Measurements from ENCODE around the gene TREX2. TPM values are rescaled to one million over a fixed set of nuclear protein-coding genes. Genes with fewer than 3 reads are reported as not detected.
A peak's percentile ranks its signal among the peaks of the same experiment; 100 is the strongest.

TREX2 gene, protein sequence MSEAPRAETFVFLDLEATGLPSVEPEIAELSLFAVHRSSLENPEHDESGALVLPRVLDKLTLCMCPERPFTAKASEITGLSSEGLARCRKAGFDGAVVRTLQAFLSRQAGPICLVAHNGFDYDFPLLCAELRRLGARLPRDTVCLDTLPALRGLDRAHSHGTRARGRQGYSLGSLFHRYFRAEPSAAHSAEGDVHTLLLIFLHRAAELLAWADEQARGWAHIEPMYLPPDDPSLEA
- 3.7 TPM for total RNA-seq

DNA sequence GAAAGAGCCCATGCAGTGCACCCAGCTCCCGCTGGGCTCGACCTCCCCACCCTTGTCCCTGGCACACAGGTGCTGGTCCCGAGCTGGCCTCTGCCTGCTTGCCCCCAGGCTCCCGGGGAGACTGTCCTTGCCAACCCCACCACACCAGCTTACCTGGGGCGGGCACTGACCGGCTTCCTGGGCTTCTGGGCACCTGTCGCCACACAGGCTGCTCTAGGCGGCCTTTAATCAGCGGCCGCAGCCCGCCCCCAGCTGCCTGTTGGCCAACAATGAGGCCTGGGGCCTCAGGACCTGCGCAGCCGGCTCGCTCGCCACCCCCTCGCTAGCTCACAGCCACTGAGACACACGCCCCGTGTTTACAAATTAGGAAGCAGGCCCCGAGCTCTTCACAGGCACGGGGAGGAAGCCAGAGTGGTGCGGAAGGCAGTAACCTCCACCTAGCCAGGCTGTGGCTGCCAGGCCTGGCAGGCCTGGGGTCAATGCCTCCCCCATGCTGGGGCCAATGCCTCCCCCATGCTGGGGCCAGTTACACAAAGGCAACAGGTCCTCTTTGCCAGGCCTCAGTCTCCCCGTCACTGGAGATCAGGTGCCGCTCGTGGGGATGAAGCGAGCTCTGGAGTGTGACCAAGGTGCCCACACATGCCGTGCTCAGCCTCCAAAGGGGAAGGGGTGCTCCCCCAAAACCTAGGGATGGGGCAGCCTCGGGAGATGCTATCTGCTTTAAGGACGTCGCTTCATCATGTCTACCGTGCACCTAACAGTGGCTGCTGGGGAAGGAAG lies at the start of gene TREX2:
TSS of gene TREX2 (minus strand) at position 201 of the 780 bp plus-strand sequence. CDS start 626 bp downstream, outside the sequence.
- Histone ChIP-seq H3K9ac (ENCODE audit: low read depth in 1 of 3, low read length in 3 of 3) (no peak within 1 kb of the TSS), H3K4me1 (ENCODE audit: control insufficient read depth in 3 of 3, insufficient read depth in 3 of 3, low read length in 3 of 3) (no peaks in the 10 kb centered on the region), H3K9me3 (ENCODE audit: control insufficient read depth in 3 of 3, low read length in 3 of 3) (no peaks in the 10 kb centered on the region), H3K4me3 (ENCODE audit: low read length in 3 of 3) (no peak within 1 kb of the TSS), H3K27me3 (ENCODE audit: control insufficient read depth in 3 of 3, insufficient read depth in 3 of 3, low read length in 3 of 3) (no peaks in the 10 kb centered on the region), H3K27ac (ENCODE audit: low read depth, low read length) (no peak within 1 kb of the TSS), H3K36me3 (ENCODE audit: control insufficient read depth in 3 of 3, insufficient read depth in 3 of 3, low read length in 3 of 3) (peaks cover 0 to 5% (median 2%) of the 10 kb centered on the region in 3 donors)

DNA sequence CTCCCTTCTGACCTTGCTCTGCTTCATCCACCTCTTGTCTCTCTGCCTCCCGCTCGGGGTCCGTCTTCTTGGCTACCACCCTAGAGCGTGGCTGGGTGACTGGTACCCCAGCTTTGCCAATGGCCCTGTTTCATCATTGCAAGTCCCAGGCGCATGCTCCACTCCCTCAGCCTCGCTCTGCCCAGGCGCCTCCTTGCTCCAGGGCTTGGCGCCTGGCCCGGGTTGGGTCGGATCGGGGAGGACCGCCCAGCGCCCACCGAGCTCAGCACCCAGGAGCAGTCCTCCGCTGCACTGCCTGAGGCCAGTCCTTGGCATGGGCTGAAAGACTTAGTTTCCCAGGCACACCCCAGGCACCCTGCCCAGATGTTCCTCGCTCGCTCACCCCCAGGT lies 49.5 kb upstream of the TREX2 start:
- H3K9ac ChIP-seq (ENCODE audit: low read depth in 1 of 3, low read length in 3 of 3) = peak overlapping the region in 1 of 3 donors; percentile 45
- H3K4me3 ChIP-seq (ENCODE audit: low read length in 3 of 3) = peak overlapping the region; percentile 28 to 46 (median 45)
- peaks cover 0 to 17% (median 9%) of the 10 kb centered on the region in 3 donors for H3K4me1 ChIP-seq (ENCODE audit: control insufficient read depth in 3 of 3, insufficient read depth in 3 of 3, low read length in 3 of 3)
- H3K9me3 ChIP-seq (ENCODE audit: control insufficient read depth in 3 of 3, low read length in 3 of 3) = no peaks in the 10 kb centered on the region
- H3K27me3 ChIP-seq (ENCODE audit: control insufficient read depth in 3 of 3, insufficient read depth in 3 of 3, low read length in 3 of 3) = peaks cover 3 to 7% (median 3%) of the 10 kb centered on the region in 3 donors
- H3K36me3 ChIP-seq (ENCODE audit: control insufficient read depth in 3 of 3, insufficient read depth in 3 of 3, low read length in 3 of 3) = no peaks in the 10 kb centered on the region
- H3K27ac ChIP-seq (ENCODE audit: low read depth, low read length) = peak overlapping the region; percentile 64

DNA sequence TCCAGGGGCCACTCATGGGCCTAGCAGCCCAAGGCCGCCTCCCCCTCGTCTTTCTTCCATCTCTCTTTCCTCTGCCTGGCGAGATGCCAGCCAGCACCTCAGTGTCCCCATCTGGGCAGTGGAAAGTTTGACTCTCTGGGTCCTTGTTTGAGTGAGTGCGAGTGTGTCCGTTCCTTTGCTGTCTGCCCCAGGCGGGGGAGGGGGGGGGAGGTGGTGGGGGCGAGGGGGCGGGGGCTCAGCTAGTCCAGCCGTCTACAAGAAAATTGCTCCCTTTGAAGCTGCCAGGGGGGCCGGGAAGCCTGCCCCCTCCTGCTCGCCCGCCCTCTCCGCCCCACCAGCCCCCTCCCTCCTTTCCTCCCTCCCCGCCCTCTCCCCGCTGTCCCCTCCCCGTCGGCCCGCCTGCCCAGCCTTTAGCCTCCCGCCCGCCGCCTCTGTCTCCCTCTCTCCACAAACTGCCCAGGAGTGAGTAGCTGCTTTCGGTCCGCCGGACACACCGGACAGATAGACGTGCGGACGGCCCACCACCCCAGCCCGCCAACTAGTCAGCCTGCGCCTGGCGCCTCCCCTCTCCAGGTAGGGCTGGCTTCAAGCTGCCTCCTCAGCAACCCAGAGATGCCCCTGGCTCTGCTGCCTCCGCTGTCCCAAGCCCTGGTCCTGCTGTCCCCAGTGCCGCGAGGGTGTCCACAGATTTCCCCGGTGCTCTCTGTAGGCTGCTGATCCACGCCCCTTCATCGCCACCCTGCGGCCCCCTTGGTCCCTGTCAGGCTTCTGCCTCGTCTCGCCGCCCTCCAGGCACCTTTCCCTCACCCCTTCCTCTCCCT lies 48.9 kb upstream of the TREX2 start, which contains the start of gene BGN:
TSS of gene BGN (plus strand) at position 440 of the 821 bp plus-strand sequence. CDS start 9,652 bp downstream, outside the sequence.
- peak within 1 kb of the TSS; percentile 64 for H3K27ac ChIP-seq (ENCODE audit: low read depth, low read length)
- peak within 1 kb of the TSS in 1 of 3 donors; percentile 45 for H3K9ac ChIP-seq (ENCODE audit: low read depth in 1 of 3, low read length in 3 of 3)
- peaks cover 0 to 14% (median 6%) of the 10 kb centered on the region in 3 donors for H3K4me1 ChIP-seq (ENCODE audit: control insufficient read depth in 3 of 3, insufficient read depth in 3 of 3, low read length in 3 of 3)
- H3K27me3 ChIP-seq (ENCODE audit: control insufficient read depth in 3 of 3, insufficient read depth in 3 of 3, low read length in 3 of 3) = peaks cover 3 to 7% (median 3%) of the 10 kb centered on the region in 3 donors
- H3K36me3 ChIP-seq (ENCODE audit: control insufficient read depth in 3 of 3, insufficient read depth in 3 of 3, low read length in 3 of 3) = no peaks in the 10 kb centered on the region
- H3K9me3 ChIP-seq (ENCODE audit: control insufficient read depth in 3 of 3, low read length in 3 of 3) = no peaks in the 10 kb centered on the region
- peak within 1 kb of the TSS; percentile 28 to 46 (median 45) for H3K4me3 ChIP-seq (ENCODE audit: low read length in 3 of 3)

DNA sequence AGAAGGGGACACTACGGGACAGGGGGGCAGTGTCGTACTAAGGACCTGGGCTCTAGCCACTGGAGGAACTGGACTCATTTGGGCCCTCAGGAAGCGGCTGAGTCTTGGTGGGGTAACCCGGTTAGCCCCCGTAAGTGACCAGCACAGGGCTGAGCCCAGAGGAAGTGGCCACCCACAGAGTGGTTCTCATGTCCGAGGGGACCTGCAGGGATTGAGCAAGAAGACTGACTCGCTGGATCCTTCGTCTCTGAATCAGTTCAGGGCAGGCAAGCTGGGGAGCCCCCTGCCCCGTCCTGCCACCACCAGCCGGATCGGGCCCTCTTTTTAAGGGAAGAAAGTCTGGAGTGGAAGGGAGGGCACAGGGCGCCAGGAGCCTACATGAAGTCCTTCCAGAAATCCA lies 48.2 kb upstream of the TREX2 start:
- Histone ChIP-seq H3K9ac (ENCODE audit: low read depth in 1 of 3, low read length in 3 of 3) (peak overlapping the region in 1 of 3 donors; percentile 16), H3K27me3 (ENCODE audit: control insufficient read depth in 3 of 3, insufficient read depth in 3 of 3, low read length in 3 of 3) (peaks cover 3 to 5% (median 3%) of the 10 kb centered on the region in 3 donors), H3K4me3 (ENCODE audit: low read length in 3 of 3) (peak overlapping the region in 1 of 3 donors; percentile 14), H3K27ac (ENCODE audit: low read depth, low read length) (peak overlapping the region; percentile 60), H3K9me3 (ENCODE audit: control insufficient read depth in 3 of 3, low read length in 3 of 3) (no peaks in the 10 kb centered on the region), H3K4me1 (ENCODE audit: control insufficient read depth in 3 of 3, insufficient read depth in 3 of 3, low read length in 3 of 3) (peaks cover 0 to 11% (median 6%) of the 10 kb centered on the region in 3 donors), H3K36me3 (ENCODE audit: control insufficient read depth in 3 of 3, insufficient read depth in 3 of 3, low read length in 3 of 3) (no peaks in the 10 kb centered on the region)

DNA sequence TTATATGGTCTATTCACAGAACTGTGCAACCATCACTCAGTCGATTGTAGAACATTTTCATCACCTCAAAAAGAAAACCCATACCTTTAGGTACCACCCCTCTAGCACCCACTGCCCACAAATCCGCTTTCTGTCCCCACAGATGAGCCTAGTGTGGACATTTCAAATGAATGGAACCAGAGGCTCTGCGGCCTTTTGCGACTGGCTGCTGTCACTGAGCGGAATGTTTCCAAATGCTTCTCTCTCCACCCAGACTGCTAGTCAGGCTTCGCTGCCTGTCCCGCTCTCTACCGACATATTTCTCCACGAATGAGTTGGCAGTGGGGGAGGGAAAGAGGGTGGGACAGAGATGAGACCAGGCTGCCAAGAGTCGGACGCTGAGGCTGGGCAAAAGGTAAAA lies 47.2 kb upstream of the TREX2 start:
- Histone ChIP-seq H3K4me3 (ENCODE audit: low read length in 3 of 3) (no peak overlapping the region), H3K27me3 (ENCODE audit: control insufficient read depth in 3 of 3, insufficient read depth in 3 of 3, low read length in 3 of 3) (peaks cover 0 to 3% (median 0%) of the 10 kb centered on the region in 3 donors), H3K27ac (ENCODE audit: low read depth, low read length) (no peak overlapping the region), H3K9ac (ENCODE audit: low read depth in 1 of 3, low read length in 3 of 3) (no peak overlapping the region), H3K36me3 (ENCODE audit: control insufficient read depth in 3 of 3, insufficient read depth in 3 of 3, low read length in 3 of 3) (no peaks in the 10 kb centered on the region), H3K4me1 (ENCODE audit: control insufficient read depth in 3 of 3, insufficient read depth in 3 of 3, low read length in 3 of 3) (peaks cover 5 to 17% (median 6%) of the 10 kb centered on the region in 3 donors), H3K9me3 (ENCODE audit: control insufficient read depth in 3 of 3, low read length in 3 of 3) (no peaks in the 10 kb centered on the region)

DNA sequence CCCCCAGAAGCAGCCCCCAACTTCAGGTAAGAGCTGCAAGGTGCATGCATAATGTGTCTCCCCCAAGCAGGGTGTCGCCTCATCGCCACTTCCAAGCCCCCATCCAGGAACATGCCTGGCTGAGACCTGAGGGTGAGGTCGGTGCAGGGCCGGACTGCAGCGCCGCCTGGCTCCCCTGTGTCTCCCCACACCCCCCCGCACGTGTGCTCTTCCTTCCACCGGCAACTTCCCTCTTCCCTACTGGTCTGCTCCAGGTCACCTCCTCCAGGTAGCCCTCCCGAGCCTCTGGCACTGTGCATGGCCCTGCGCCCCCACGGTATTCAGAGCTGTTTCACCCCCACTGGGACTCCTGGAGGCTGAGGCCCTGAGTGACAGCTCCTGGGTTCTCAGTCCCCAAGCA lies 46.7 kb upstream of the TREX2 start:
- Histone ChIP-seq H3K9me3 (ENCODE audit: control insufficient read depth in 3 of 3, low read length in 3 of 3) (no peaks in the 10 kb centered on the region), H3K4me1 (ENCODE audit: control insufficient read depth in 3 of 3, insufficient read depth in 3 of 3, low read length in 3 of 3) (peaks cover 9 to 21% (median 11%) of the 10 kb centered on the region in 3 donors), H3K36me3 (ENCODE audit: control insufficient read depth in 3 of 3, insufficient read depth in 3 of 3, low read length in 3 of 3) (no peaks in the 10 kb centered on the region), H3K9ac (ENCODE audit: low read depth in 1 of 3, low read length in 3 of 3) (no peak overlapping the region), H3K27me3 (ENCODE audit: control insufficient read depth in 3 of 3, insufficient read depth in 3 of 3, low read length in 3 of 3) (peaks cover 0 to 3% (median 0%) of the 10 kb centered on the region in 3 donors), H3K4me3 (ENCODE audit: low read length in 3 of 3) (no peak overlapping the region), H3K27ac (ENCODE audit: low read depth, low read length) (no peak overlapping the region)

DNA sequence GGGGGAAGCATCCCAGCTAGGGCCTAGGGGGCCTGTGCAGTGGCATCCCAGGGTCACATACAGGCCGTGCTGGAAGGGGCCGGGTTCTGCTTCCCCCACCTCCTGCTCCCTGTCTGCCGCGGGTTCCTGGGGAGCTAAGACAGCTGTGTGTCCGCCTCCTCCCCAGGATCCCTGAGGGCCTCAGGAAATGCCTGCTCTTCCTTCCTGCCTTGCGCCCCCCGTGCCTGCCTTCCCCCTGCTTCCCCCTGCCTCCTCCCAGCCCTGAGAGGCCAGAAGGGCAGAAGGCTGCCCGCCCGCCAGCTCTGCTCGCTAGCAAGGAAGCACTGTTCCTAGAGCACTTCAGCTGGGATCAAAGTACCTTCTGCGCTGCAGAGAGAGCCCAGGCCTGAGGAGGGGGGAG lies 46.1 kb upstream of the TREX2 start:
- Histone ChIP-seq H3K9ac (ENCODE audit: low read depth in 1 of 3, low read length in 3 of 3) (no peak overlapping the region), H3K9me3 (ENCODE audit: control insufficient read depth in 3 of 3, low read length in 3 of 3) (no peaks in the 10 kb centered on the region), H3K36me3 (ENCODE audit: control insufficient read depth in 3 of 3, insufficient read depth in 3 of 3, low read length in 3 of 3) (no peaks in the 10 kb centered on the region), H3K27ac (ENCODE audit: low read depth, low read length) (no peak overlapping the region), H3K4me1 (ENCODE audit: control insufficient read depth in 3 of 3, insufficient read depth in 3 of 3, low read length in 3 of 3) (peaks cover 12 to 21% (median 12%) of the 10 kb centered on the region in 3 donors), H3K4me3 (ENCODE audit: low read length in 3 of 3) (no peak overlapping the region), H3K27me3 (ENCODE audit: control insufficient read depth in 3 of 3, insufficient read depth in 3 of 3, low read length in 3 of 3) (peaks cover 0 to 3% (median 0%) of the 10 kb centered on the region in 3 donors)

DNA sequence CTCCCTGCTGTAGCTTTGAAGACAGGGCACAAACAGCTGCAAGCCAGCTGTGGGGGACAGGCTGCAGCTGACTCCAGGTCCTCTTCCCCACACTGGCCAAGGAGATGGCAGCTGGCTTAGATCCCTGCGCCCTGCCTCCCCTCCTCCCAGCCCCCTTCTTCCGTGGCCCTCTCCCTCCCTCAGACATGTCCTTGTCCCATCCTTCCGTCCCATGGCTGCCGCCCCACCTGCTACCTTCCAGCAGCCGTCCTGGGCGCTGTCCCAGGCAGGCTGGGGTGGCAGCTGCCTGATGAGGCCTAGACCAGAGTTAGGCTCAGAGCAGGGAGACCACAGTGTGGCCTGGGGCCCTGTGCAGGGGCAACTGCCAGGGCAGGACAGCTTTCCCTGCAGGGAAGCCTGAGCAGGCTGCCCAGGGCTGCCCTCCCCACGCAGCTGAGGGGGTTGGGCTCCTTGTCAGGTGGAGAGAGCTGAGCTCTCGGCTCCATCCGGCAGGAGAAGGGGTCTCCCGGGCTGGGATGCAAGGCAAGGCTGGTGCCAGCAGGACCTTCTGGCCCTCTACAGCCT lies 45.6 kb upstream of the TREX2 start:
- Histone ChIP-seq H3K27ac (ENCODE audit: low read depth, low read length) (no peak overlapping the region), H3K9me3 (ENCODE audit: control insufficient read depth in 3 of 3, low read length in 3 of 3) (no peaks in the 10 kb centered on the region), H3K4me1 (ENCODE audit: control insufficient read depth in 3 of 3, insufficient read depth in 3 of 3, low read length in 3 of 3) (peaks cover 12 to 21% (median 12%) of the 10 kb centered on the region in 3 donors), H3K9ac (ENCODE audit: low read depth in 1 of 3, low read length in 3 of 3) (no peak overlapping the region), H3K4me3 (ENCODE audit: low read length in 3 of 3) (no peak overlapping the region), H3K27me3 (ENCODE audit: control insufficient read depth in 3 of 3, insufficient read depth in 3 of 3, low read length in 3 of 3) (peaks cover 0 to 3% (median 0%) of the 10 kb centered on the region in 3 donors), H3K36me3 (ENCODE audit: control insufficient read depth in 3 of 3, insufficient read depth in 3 of 3, low read length in 3 of 3) (no peaks in the 10 kb centered on the region)

DNA sequence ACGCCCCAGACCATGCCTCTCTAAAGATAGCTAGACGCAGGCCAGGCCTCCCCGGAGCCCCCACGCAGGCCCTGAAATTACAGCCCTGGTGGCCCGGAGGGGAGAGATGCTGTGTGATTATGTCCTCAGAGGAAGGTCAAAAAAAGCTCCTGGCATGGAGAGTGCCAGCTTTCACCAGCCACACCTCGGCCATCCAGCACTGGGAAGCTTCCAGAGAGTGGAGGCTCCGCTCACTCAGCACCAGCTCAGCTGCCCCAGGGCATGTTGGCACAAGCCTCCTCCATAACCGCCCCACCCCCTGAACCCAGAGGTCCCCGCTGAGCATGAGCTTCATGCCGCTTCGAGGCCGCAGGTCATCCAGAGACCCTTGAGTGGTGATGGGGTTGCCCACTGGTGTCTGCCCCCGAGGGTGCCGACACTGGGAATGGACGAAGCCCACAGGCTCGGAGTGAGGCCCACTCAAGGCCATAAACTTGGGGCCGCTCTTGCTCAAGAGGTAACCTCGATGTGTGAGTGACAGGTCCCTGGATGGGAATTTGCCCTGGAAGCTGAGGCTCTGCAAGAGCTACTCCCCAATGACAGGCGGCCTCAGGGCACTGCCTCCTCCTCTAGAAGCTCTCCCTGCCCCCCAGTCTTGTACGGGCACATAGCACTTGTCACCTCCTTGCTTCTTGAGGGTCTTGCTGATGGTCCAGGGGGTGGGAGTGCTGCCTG lies 44.5 kb upstream of the TREX2 start:
- Histone ChIP-seq H3K9ac (ENCODE audit: low read depth in 1 of 3, low read length in 3 of 3) (no peak overlapping the region), H3K27ac (ENCODE audit: low read depth, low read length) (no peak overlapping the region), H3K27me3 (ENCODE audit: control insufficient read depth in 3 of 3, insufficient read depth in 3 of 3, low read length in 3 of 3) (no peaks in the 10 kb centered on the region), H3K9me3 (ENCODE audit: control insufficient read depth in 3 of 3, low read length in 3 of 3) (no peaks in the 10 kb centered on the region), H3K4me3 (ENCODE audit: low read length in 3 of 3) (no peak overlapping the region), H3K36me3 (ENCODE audit: control insufficient read depth in 3 of 3, insufficient read depth in 3 of 3, low read length in 3 of 3) (no peaks in the 10 kb centered on the region), H3K4me1 (ENCODE audit: control insufficient read depth in 3 of 3, insufficient read depth in 3 of 3, low read length in 3 of 3) (peaks cover 12 to 19% (median 12%) of the 10 kb centered on the region in 3 donors)

Measured in skeletal muscle tissue (tissue), 4 donors.